Stimulated activated CD8-positive, alpha-beta memory T cell treated with anti-CD3 and anti-CD28 coated beads, Interleukin-7, amount 100 ng/mL, for 48 hours (primary cell): Measurements from ENCODE around the gene GART.

Experiments used
- DNase-seq, 2 donors: peaks; one replicate each; pipeline ENCODE4 v3.0.0-alpha.2; 2020; ENCODE audit warnings: low read depth in 1 of 2; ENCODE audit errors: extremely low read depth in 1 of 2

Gene GART

GRCh38 chr21:33554236-33554981, 12.5 kb upstream of the GART start:
- no peak for DNase-seq

- DNase-seq, result no peak
Observed at GRCh38 chr21:33552999-33553598, 11.2 kb upstream of the GART start.

GRCh38 chr21:33552093-33552998, 10.4 kb upstream of the GART start:
- no peak for DNase-seq

- DNase-seq, result no peak
Observed at GRCh38 chr21:33551664-33552063, 9.7 kb upstream of the GART start.

GRCh38 chr21:33550772-33551660, 9.1 kb upstream of the GART start:
- DNase-seq, result no peak

- no peak for DNase-seq
Observed at GRCh38 chr21:33549848-33550771, 8.2 kb upstream of the GART start.

- no peak for DNase-seq
Observed at GRCh38 chr21:33546086-33546485, 4.2 kb upstream of the GART start.

- DNase-seq, result no peak
Observed at GRCh38 chr21:33544451-33545195, 2.7 kb upstream of the GART start.

GRCh38 chr21:33543505-33544129, 1.7 kb upstream of the GART start:
- peak; percentile 53 to 71 for DNase-seq

GRCh38 chr21:33542640-33543504, 955 bp upstream of the GART start, which contains the start of gene SON:
SON (plus strand) TSS chr21:33543038; CDS start chr21:33543093, 55 bp downstream.
- DNase-seq, result peak; percentile 95 to 98

- DNase-seq, result no peak
Observed at GRCh38 chr21:33541105-33541711, 709 bp downstream of the GART start.

- DNase-seq, result no peak
Observed at GRCh38 chr21:33540711-33541104, 1.2 kb downstream of the GART start.

- DNase-seq, result no peak
Observed at GRCh38 chr21:33539616-33540015, 2.3 kb downstream of the GART start.

GRCh38 chr21:33537212-33537611, 4.7 kb downstream of the GART start:
- no peak for DNase-seq

GRCh38 chr21:33531007-33531406, 10.9 kb downstream of the GART start:
- no peak for DNase-seq

GRCh38 chr21:33522953-33523349, 19.0 kb downstream of the GART start:
- no peak for DNase-seq
